NCI-H345 (cell line): Measurements from ENCODE around the gene CSRP2.

Experiments used
- DNase-seq: peaks from one replicate; lab custom pipeline; 2025; lab: John Stamatoyannopoulos, UW

The CSRP2 gene

DNA sequence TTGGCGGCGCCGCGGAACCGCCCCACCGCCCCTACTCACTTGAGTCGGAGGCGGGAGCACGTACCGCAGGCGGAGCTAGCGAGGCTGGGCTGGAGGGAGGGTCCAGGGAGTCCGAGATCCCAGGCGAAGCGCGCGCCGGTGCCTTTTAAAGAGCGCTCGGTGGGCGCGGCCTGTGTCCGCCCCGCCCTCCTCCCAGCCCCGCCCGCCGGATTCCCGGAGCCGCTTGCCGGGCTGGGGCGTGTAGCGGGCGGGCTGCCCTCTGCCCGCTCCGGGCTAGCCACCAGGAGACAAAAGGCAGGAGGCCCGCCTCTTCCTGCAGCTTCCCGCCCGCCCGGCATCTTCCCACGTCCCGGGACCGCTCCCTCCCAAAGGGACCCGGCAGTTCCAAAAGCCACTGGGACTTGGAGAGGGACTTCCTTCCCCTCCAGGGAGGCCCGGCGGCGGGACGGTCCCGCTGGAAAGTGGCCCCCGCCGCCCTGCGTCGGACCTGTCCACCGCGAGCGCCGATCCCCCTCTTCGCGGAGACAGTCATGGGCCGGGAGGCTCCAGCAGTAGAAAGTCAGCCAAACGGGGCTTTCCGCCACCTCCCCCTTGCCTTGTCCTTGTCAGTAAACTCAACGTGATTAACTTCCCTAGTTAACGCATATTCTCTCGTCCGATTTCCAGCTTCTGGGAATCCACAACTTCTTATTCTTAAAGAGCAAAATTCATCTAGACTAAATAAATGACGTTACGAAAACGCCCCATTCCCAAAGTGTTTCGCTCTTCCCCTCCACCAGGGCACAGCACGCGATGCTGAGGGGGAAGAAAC is at the start of gene CSRP2:
CSRP2 (minus strand) TSS at position 121 of the 811 bp plus-strand sequence. CDS start 12,759 bp downstream, outside the sequence.
- peak; percentile 93 for DNase-seq

- DNase-seq, result no peak
These were observed 48.5 kb upstream of the CSRP2 start for GRCh38 chr12:76927170-76927784.

DNA sequence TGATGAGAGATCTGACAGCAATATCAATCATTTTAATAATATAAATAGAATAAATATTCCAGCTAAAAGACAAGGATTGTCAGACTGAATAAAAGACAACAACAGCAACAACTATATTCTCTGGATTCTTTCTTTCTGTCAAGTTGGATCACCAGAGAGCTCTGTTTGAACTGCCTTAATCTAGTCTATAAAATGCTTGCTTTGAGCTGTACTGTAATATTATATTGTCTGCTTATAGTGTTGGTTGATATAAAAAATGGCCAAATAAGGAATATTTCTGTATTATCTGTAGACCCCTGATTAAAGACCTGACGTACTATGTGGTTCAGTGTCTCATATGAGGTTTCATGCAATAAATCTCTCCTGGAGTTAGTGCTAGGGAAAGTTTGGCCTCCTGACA is 46.3 kb upstream of the CSRP2 start:
- no peak for DNase-seq

DNA sequence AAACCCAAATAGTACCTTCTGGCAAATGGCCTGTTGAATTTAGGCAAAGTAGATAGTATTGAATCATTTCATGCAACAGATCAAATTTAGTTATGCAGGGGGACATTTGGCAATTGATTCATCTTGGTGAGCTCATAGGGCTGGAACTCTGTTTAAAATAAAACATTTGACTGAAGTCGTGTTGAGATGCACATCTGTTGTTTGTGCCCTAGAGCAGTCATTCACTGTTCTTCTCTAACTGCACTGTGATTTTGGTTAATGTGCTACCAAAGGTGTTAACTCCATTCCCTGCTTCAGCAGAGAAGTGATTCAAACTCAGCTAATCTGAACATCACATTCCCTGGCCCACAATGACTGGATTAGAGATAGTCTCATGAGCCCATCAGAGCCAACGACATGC is 44.0 kb upstream of the CSRP2 start:
- no peak for DNase-seq

- DNase-seq, result no peak
These were observed 43.3 kb upstream of the CSRP2 start for GRCh38 chr12:76921891-76922664.

- no peak for DNase-seq
These were observed 42.3 kb upstream of the CSRP2 start for GRCh38 chr12:76921100-76921471.

GRCh38 chr12:76920172-76921099 is 41.6 kb upstream of the CSRP2 start:
- no peak for DNase-seq

GRCh38 chr12:76919383-76920171 is 40.8 kb upstream of the CSRP2 start:
- DNase-seq, result no peak

DNA sequence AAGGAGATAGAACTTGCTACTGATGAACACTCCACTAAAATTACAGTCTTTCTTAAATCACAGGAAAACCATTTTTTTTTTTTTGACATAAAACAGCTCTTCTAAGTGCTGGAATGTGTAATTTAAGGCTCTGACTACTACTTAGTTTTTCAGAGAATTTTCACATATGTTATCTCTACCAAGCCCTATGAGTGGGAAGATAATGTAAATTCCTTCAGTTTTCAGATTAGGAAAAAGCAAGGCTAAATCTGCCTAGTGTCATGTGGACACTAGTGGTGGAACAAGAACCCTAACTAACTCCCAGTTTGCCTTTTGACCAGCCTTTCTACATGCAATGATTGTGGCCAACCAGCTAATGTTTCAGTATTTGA is 37.3 kb upstream of the CSRP2 start:
- DNase-seq, result no peak

- DNase-seq, result no peak
These were observed 36.7 kb upstream of the CSRP2 start for GRCh38 chr12:76915361-76916169.

- DNase-seq, result no peak
These were observed 35.5 kb upstream of the CSRP2 start for GRCh38 chr12:76914102-76914859.

GRCh38 chr12:76909290-76909689 is 30.5 kb upstream of the CSRP2 start:
- DNase-seq, result no peak

- no peak for DNase-seq
These were observed 29.6 kb upstream of the CSRP2 start for GRCh38 chr12:76908303-76909017.

- DNase-seq, result no peak
These were observed 23.0 kb upstream of the CSRP2 start for GRCh38 chr12:76901628-76902380.

DNA sequence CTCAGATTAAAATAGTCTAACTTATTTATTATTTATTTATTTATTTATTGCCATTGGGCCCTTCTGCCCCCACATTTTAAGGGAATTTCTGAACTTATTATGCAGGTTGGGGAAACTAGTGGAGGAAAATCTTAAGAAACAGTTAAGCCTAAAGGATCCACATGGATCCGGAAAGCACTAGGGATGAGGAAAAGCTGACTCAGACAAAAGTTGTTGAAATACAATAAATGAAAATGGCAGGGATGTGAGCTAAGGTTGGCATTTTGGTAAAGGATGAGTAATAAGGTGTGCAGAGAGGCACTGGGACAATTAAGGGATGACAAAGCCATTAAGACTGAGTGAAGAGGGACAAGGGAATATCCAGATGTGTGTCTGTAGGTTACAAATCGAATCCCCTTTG is 20.7 kb upstream of the CSRP2 start:
- no peak for DNase-seq

DNA sequence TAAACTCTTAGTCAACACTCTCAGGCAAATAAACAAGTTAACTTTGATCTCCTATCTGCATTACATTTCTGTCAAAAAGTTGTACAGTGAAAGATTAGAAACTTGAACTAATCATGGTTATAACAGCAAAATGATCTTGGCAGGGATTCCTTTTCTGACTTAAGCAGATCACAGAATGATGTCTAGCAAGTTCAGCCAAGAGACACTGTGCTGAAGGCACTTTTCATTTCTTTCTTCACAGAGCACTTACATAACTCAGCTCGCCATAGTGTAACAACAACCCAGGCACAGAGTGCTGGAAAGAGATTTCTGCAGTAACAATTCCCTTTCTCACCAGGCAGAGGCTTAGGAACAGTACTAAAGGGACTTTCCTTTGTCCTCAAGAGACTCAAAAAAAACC is 19.6 kb upstream of the CSRP2 start:
- DNase-seq, result no peak

GRCh38 chr12:76896274-76896673 is 17.5 kb upstream of the CSRP2 start:
- DNase-seq, result no peak

- no peak for DNase-seq
These were observed 17.0 kb upstream of the CSRP2 start for GRCh38 chr12:76895796-76896195.
